Panc1 (cell line): ENCODE measurements around the gene P2RY1. TPM values are rescaled to one million over a fixed set of nuclear protein-coding genes. Genes with fewer than 3 reads are reported as not detected.

ENCODE experiments used
- ATAC-seq: fragments of 200-7000 bp; cut with Tn5 transposase; 2 replicates; pipeline ENCODE4 v1.9.1; 2020; ENCODE audit warnings: mild to moderate bottlenecking, moderate library complexity
- Bru-seq: library from RNA; stranded (reverse); fragments of 400-500 nt; gene quantifications from one replicate; lab custom pipeline; 2021; lab: Mats Ljungman, UMichigan
- BruChase-seq, 2 experiments: library from RNA; stranded (reverse); fragments of 400-500 nt; gene quantifications; one replicate each; lab custom pipeline; 2021; lab: Mats Ljungman, UMichigan
- BruUV-seq: library from RNA; stranded (reverse); fragments of 400-500 nt; replicated peaks from 2 replicates; lab custom pipeline; 2021; lab: Mats Ljungman, UMichigan
- CTCF ChIA-PET: fragments of 300-600 bp; sonication (Branson Sonifier 250); formaldehyde crosslinking; loops from one replicate; lab custom pipeline; 2022; ENCODE audit warnings: antibody characterized with exemption; lab: Charles Lee
- POLR2A ChIA-PET: fragments of 300-600 bp; sonication (Branson Sonifier 250); formaldehyde crosslinking; loops from one replicate; lab custom pipeline; 2022; ENCODE audit warnings: antibody characterized with exemption; lab: Charles Lee
- DNase-seq: peaks from one replicate; pipeline ENCODE4 v3.0.0-alpha.2; 2010; ENCODE audit warnings: low read depth, low spot score
- H3K27ac ChIP-seq: 2 replicates; pipeline ENCODE4 v1.5.1; 2011; ENCODE audit warnings: mild to moderate bottlenecking, low read length, inconsistent platforms
- H3K27me3 ChIP-seq: fragments of 200-500 bp; sonication (Bioruptor generic); 2 replicates; pipeline ENCODE4 v1.6.0; 2014; ENCODE audit warnings: low read length, inconsistent platforms; ENCODE audit not compliant: control insufficient read depth, insufficient read depth
- H3K36me3 ChIP-seq: fragments of 200-500 bp; sonication (Bioruptor generic); 2 replicates; pipeline ENCODE4 v1.5.1; 2014; ENCODE audit warnings: inconsistent platforms, mild to moderate bottlenecking, low read length, moderate library complexity; ENCODE audit not compliant: control insufficient read depth, insufficient read depth
- H3K4me1 ChIP-seq: 2 replicates; pipeline ENCODE4 v1.5.1; 2011; ENCODE audit warnings: inconsistent platforms, mild to moderate bottlenecking, low read length, moderate library complexity; ENCODE audit not compliant: control insufficient read depth, insufficient read depth
- H3K4me3 ChIP-seq, 2 experiments: 2 replicates each; pipeline ENCODE4 v1.5.1; 2011 to 2012; ENCODE audit warnings: low read depth in 2 of 2, low read length in 2 of 2, mild to moderate bottlenecking in 2 of 2, inconsistent platforms in 1 of 2, moderate library complexity in 1 of 2
- H3K9me3 ChIP-seq: fragments of 200-500 bp; sonication (Bioruptor generic); 2 replicates; pipeline ENCODE4 v1.5.1; 2014; ENCODE audit warnings: low read depth, mild to moderate bottlenecking, inconsistent platforms, low read length, moderate library complexity; ENCODE audit not compliant: control insufficient read depth, insufficient read depth
- POLR2AphosphoS5 ChIP-seq: IDR thresholded peaks from 2 replicates; pipeline ENCODE4 v1.6.1; 2012; ENCODE audit warnings: mild to moderate bottlenecking, low read depth, low read length, moderate library complexity
- SIN3A ChIP-seq: IDR thresholded peaks from 2 replicates; pipeline ENCODE4 v1.6.1; 2012; ENCODE audit warnings: low read depth, mild to moderate bottlenecking, low read length, moderate library complexity, borderline replicate concordance; ENCODE audit not compliant: insufficient read depth
- TCF7L2 ChIP-seq: IDR thresholded peaks from 2 replicates; pipeline ENCODE4 v1.6.1; 2011; ENCODE audit warnings: mild to moderate bottlenecking, low read depth, low read length, inconsistent platforms
- in situ Hi-C: cut with HindIII; loops from 2 replicates; pipeline ENCODE4 v1.10.0; 2016; ENCODE audit warnings: low sequenced_read_pairs, low pct_unique_long_range_greater_than_20kb
- intact Hi-C: fragments of 100-400 bp; cut with micrococcal nuclease; formaldehyde crosslinking; loops from one replicate; pipeline ENCODE4 v1.10.0; 2022; ENCODE audit not compliant: unreplicated experiment
- long read RNA-seq: library from polyadenylated mRNA; unstranded; transcript quantifications from one replicate; pipeline ENCODE4 v2.0.0, GENCODE V29; 2021; ENCODE audit not compliant: unreplicated experiment
- polyA plus RNA-seq: library from polyadenylated mRNA; unstranded; fragments of >200 nt; gene quantifications from one replicate; pipeline ENCODE4 v1.2.1, GENCODE V29; 2012; ENCODE audit warnings: missing spikeins; ENCODE audit not compliant: insufficient read length
- total RNA-seq: library from RNA; stranded (reverse); gene quantifications from one replicate; pipeline ENCODE4 v1.2.1, GENCODE V29; 2021; ENCODE audit not compliant: unreplicated experiment
- TF ChIP-seq, protein P1 (sequence below): fragments of 450-650 bp; IDR thresholded peaks from 2 replicates; pipeline ENCODE4 v1.5.1; 2017; ENCODE audit warnings: mild to moderate bottlenecking
- TF ChIP-seq, protein P2 (sequence below), 2 experiments: IDR thresholded peaks; 2 replicates each; pipeline ENCODE4 v1.6.1; 2011 to 2012; ENCODE audit warnings: low read depth in 2 of 2, control low read depth in 1 of 2, low read length in 1 of 2, mild to moderate bottlenecking in 1 of 2, moderate library complexity in 1 of 2; ENCODE audit not compliant: insufficient read depth in 1 of 2

P2RY1 gene, protein sequence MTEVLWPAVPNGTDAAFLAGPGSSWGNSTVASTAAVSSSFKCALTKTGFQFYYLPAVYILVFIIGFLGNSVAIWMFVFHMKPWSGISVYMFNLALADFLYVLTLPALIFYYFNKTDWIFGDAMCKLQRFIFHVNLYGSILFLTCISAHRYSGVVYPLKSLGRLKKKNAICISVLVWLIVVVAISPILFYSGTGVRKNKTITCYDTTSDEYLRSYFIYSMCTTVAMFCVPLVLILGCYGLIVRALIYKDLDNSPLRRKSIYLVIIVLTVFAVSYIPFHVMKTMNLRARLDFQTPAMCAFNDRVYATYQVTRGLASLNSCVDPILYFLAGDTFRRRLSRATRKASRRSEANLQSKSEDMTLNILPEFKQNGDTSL
- total RNA-seq (0.08 TPM), Bru-seq, nascent RNA (not detected), BruChase-seq, experiment 1, labeled RNA remaining after a 2-hour chase (percentile 20 among the genes with signal in this experiment), BruChase-seq, experiment 2, labeled RNA remaining after a 6-hour chase (percentile 21 among the genes with signal in this experiment)
- not detected for polyA plus RNA-seq
- long read RNA-seq = 0 reads

DNA sequence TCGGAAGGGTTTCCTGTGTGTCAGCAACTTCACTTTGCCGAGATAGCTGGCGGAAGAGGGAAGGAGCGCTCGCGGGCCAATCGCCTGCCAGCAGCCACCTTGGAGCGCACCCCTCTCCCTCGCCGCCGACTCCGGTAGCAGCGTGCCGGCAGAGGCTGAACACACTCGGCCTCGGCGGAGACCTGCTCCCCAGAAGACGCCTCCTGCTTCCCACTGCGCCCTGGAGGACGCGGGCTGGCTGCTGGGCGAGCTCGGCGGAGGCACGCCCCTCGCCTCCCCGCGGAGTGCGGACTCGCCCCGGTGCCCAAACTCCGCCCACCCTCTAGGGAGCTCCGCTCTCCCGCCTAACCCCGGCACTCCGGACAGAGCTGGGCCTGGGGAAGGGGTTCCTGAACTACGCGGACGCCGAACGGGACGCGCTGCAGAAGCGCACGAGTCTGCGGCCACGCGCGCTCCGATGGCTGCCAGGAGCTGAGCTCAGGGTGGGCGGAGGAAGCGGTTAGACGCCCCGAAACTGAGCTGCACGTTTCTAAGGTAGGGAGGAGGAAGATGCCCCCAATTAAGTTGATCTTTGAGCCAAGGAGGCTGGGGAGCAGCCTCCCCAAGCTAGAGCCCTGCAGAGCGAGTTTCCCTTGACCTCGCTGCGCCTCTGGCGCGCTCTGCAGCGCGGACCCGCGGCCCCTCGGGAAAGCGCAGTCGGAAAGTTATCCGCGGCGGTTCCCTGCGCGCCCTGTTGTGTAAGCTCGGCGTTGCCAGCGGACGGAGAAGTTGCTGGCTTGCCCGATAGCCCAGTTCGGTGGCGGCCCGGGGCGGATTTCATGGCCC lies at the start of gene P2RY1:
Gene P2RY1 (plus strand): TSS at position 356 of the 825 bp plus-strand sequence. CDS start 652 bp downstream, outside the sequence.
- ChIA-PET CTCF (no interaction called here), POLR2A (no interaction called here)
- peaks cover 5% of the 10 kb centered on the region for H3K4me1 ChIP-seq
- H3K4me3 ChIP-seq = peak within 1 kb of the TSS; percentile 43 to 57
- H3K27ac ChIP-seq = no peak within 1 kb of the TSS
- intact Hi-C loops (no loop called here), in situ Hi-C loops (no loop called here)
- H3K9me3 ChIP-seq = no peaks in the 10 kb centered on the region
- peak; percentile 88 for ATAC-seq
- no peaks in the 10 kb centered on the region for H3K36me3 ChIP-seq
- DNase-seq = no peak
- TF ChIP-seq TCF7L2 (no peak), POLR2AphosphoS5 (no peak)
- TF ChIP-seq, protein P1, sequence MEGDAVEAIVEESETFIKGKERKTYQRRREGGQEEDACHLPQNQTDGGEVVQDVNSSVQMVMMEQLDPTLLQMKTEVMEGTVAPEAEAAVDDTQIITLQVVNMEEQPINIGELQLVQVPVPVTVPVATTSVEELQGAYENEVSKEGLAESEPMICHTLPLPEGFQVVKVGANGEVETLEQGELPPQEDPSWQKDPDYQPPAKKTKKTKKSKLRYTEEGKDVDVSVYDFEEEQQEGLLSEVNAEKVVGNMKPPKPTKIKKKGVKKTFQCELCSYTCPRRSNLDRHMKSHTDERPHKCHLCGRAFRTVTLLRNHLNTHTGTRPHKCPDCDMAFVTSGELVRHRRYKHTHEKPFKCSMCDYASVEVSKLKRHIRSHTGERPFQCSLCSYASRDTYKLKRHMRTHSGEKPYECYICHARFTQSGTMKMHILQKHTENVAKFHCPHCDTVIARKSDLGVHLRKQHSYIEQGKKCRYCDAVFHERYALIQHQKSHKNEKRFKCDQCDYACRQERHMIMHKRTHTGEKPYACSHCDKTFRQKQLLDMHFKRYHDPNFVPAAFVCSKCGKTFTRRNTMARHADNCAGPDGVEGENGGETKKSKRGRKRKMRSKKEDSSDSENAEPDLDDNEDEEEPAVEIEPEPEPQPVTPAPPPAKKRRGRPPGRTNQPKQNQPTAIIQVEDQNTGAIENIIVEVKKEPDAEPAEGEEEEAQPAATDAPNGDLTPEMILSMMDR = peak; percentile 27; the same call in 1 of the 2 replicates
- BruUV-seq = no TSS peak
- peaks cover 16% of the 10 kb centered on the region for H3K27me3 ChIP-seq

DNA sequence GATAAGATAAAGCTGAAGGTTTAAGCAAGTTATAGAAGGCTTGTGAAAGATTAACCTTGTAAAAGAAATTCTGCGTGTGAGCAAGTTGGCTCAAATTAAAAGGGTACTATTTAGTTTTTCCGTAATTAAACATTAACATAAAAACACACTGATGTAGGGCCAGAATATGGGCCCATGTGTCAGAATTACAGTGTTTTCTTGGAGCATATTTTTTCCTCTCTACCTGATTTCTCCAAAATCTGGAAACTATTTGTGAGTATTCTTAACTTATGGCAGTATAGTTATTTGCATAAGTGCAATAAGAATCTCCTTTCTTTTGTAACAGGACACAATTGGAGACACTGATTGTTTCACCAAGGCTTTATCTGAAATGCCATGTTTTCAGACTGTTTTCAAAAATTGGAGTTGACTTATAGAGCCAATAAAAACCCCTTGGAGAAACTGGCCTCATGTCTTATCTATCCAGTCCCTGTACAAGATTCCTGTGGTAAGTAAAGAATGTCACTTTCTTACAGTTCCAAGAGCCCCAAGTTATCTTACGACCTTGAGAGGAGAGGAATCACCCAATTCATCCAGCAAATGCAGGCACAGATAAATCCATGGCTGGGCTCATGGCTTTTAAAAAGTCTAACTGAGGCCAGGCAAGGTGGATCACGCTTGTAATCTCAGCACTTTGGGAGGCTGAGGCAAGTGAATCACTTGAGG lies 47.8 kb upstream of the P2RY1 start:
- no peaks in the 10 kb centered on the region for H3K27me3 ChIP-seq
- TF ChIP-seq, protein P2, sequence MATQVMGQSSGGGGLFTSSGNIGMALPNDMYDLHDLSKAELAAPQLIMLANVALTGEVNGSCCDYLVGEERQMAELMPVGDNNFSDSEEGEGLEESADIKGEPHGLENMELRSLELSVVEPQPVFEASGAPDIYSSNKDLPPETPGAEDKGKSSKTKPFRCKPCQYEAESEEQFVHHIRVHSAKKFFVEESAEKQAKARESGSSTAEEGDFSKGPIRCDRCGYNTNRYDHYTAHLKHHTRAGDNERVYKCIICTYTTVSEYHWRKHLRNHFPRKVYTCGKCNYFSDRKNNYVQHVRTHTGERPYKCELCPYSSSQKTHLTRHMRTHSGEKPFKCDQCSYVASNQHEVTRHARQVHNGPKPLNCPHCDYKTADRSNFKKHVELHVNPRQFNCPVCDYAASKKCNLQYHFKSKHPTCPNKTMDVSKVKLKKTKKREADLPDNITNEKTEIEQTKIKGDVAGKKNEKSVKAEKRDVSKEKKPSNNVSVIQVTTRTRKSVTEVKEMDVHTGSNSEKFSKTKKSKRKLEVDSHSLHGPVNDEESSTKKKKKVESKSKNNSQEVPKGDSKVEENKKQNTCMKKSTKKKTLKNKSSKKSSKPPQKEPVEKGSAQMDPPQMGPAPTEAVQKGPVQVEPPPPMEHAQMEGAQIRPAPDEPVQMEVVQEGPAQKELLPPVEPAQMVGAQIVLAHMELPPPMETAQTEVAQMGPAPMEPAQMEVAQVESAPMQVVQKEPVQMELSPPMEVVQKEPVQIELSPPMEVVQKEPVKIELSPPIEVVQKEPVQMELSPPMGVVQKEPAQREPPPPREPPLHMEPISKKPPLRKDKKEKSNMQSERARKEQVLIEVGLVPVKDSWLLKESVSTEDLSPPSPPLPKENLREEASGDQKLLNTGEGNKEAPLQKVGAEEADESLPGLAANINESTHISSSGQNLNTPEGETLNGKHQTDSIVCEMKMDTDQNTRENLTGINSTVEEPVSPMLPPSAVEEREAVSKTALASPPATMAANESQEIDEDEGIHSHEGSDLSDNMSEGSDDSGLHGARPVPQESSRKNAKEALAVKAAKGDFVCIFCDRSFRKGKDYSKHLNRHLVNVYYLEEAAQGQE (IDR thresholded peaks at IDR 0.05; ENCODE audit: insufficient read depth in 1 of 2, low read depth in 2 of 2, low read length in 1 of 2) = no peak
- TF ChIP-seq SIN3A (no peak), TCF7L2 (no peak), POLR2AphosphoS5 (no peak)
- TF ChIP-seq, protein P1 = no peak
- no peak overlapping the region for H3K27ac ChIP-seq
- intact Hi-C loops (no loop called here), in situ Hi-C loops (no loop called here)
- no TSS peak for BruUV-seq
- DNase-seq = no peak
- ChIA-PET POLR2A (no interaction called here), CTCF (no interaction called here)
- no peaks in the 10 kb centered on the region for H3K4me1 ChIP-seq
- H3K36me3 ChIP-seq = no peaks in the 10 kb centered on the region
- no peak for ATAC-seq
- H3K4me3 ChIP-seq = no peak overlapping the region
- 0 out of 2 replicates have a peak, but pooled peaks cover 3% of the 10 kb centered on the region for H3K9me3 ChIP-seq
